Transverse colon (tissue), 4 donors: Measurements from ENCODE around the gene DAO.

ENCODE experiments used
- CTCF ChIP-seq, 5 experiments: fragments of 200-600 bp in 3 of 5; fragments of 450-650 bp in 2 of 5; sonication (generic) in 3 of 5; IDR thresholded peaks; 1 replicate in 2 of 5; 2 replicates in 3 of 5; pipeline ENCODE4 v1.5.1; 2016 to 2017; ENCODE audit warnings: antibody characterized with exemption in 5 of 5, inconsistent platforms in 3 of 5, mild to moderate bottlenecking in 2 of 5, moderate library complexity in 1 of 5
- EP300 ChIP-seq: sonication (generic); formaldehyde crosslinking; IDR thresholded peaks from one replicate; pipeline ENCODE4 v1.6.1; 2017; ENCODE audit warnings: antibody characterized with exemption, low read depth
- POLR2A ChIP-seq: fragments of 450-650 bp; IDR thresholded peaks from one replicate; pipeline ENCODE4 v1.6.1; 2016; ENCODE audit warnings: antibody characterized with exemption, mild to moderate bottlenecking, moderate library complexity
- POLR2AphosphoS5 ChIP-seq, 3 donors: sonication (generic); formaldehyde crosslinking; IDR thresholded peaks; one replicate each; pipeline ENCODE4 v1.6.1; 2016; ENCODE audit warnings: antibody characterized with exemption in 3 of 3

GRCh38 chr12:108852674-108853309 is 27.1 kb upstream of the DAO start:
- TF ChIP-seq CTCF (IDR thresholded peaks at IDR 0.05) (no peak), POLR2A (no peak), EP300 (no peak), POLR2AphosphoS5 (IDR thresholded peaks at IDR 0.05) (no peak)
